LNCAP (cell line): ENCODE data around the gene PREPL.

Experiments used
- TF ChIP-seq, protein P1 (sequence below): fragments of 450-650 bp; IDR thresholded peaks from 2 replicates; pipeline ENCODE4 v1.5.1; 2017; ENCODE audit warnings: mild to moderate bottlenecking

PREPL gene

GRCh38 chr2:44291281-44292248 is 69.7 kb downstream of the PREPL start:
- TF ChIP-seq, protein P1, sequence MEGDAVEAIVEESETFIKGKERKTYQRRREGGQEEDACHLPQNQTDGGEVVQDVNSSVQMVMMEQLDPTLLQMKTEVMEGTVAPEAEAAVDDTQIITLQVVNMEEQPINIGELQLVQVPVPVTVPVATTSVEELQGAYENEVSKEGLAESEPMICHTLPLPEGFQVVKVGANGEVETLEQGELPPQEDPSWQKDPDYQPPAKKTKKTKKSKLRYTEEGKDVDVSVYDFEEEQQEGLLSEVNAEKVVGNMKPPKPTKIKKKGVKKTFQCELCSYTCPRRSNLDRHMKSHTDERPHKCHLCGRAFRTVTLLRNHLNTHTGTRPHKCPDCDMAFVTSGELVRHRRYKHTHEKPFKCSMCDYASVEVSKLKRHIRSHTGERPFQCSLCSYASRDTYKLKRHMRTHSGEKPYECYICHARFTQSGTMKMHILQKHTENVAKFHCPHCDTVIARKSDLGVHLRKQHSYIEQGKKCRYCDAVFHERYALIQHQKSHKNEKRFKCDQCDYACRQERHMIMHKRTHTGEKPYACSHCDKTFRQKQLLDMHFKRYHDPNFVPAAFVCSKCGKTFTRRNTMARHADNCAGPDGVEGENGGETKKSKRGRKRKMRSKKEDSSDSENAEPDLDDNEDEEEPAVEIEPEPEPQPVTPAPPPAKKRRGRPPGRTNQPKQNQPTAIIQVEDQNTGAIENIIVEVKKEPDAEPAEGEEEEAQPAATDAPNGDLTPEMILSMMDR, result peak; percentile 37; the same call in 1 of the 2 replicates

GRCh38 chr2:44290261-44290660 is 71.0 kb downstream of the PREPL start:
- TF ChIP-seq, protein P1, result no peak

DNA sequence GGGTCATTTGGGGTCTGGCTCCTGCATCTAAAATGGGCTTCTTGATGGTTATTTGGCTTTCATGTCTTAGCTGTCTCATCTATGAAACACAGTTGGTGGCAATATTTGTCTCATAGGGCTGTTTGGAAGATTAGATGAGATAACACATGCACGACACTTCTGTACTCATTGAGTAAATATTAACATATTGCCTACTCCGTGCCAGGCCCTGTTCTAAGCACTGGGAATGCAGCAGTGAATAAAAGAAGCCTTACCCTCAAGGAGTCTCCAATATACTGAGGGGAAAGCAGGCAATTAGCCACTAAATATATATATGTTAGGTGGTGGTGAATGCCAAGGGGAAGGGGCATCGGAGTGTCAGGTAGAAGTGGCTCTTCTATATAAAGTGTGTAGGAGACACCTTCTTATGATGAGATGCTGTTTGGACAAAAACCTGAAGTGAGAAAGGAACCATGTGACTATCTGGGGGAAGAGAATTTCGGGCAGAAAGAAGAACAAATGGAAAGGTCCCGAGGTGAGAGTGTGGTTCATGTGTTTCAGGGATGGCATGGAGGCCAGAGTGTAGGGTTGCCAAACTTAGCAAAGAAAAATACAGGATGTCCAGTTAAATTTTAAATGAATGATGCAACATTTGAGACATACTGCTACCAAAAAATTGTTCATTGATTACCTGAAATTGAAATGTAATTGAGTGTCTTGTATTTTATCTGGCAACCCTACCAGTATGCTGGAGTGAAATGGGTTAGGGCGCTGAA is 74.2 kb downstream of the PREPL start:
- TF ChIP-seq, protein P1, result no peak

DNA sequence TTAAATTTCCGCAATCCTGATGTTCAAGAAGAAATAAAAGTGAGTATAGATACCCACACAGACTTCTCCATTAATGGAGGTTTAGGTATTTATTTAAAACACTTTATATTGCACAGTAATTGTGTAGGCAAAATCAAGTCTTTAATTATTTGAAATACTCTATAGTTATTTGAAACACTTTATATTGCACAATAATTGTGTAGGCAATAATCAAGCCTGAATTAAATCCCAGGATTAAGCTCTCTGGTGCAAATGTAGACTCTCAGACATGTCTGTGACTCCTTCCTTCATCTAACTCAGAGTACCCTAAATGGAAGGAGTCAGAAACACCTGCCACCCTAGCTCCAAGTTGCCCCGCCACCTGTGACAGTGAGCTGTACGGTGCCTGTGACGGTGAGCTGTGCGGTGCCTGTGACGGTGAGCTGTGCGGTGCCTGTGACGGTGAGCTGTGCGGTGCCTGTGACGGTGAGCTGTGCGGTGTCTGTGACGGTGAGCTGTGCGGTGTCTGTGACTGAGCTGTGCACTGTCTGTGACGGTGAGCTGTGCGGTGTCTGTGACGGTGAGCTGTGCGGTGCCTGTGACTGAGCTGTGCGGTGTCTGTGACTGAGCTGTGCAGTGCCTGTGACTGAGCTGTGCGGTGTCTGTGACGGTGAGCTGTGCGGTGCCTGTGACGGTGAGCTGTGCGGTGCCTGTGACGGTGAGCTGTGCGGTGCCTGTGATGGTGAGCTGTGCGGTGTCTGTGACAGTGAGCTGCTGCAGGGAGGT is 75.0 kb downstream of the PREPL start:
- TF ChIP-seq, protein P1, result no peak

GRCh38 chr2:44285174-44285573 is 76.1 kb downstream of the PREPL start:
- TF ChIP-seq, protein P1, result no peak

- TF ChIP-seq, protein P1, result no peak
Measured at GRCh38 chr2:44283116-44283666, 78.1 kb downstream of the PREPL start.

DNA sequence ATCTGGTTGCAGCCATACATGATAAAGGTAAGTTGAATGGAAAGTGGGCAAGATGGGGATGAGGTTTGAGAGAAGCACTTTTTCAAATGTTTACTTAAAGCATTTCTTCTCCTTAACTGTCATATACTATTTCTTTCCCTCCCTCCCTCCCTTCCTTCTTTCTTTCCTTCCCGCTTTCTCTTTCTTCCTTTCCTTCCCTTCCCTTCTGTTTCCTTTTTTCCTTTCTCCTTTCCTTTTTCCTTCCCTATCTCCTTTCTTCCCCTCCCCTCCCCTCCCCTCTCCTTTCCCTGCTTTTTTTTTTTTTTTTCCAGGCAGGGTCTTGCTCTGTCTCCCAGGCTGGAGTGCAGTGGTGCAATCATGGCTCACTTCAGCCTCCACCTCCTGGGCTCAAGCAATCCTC is 80.4 kb downstream of the PREPL start:
- TF ChIP-seq, protein P1, result no peak
